OCI-LY7 (cell line): ENCODE results near the gene CAMK1. TPM values are rescaled to one million over a fixed set of nuclear protein-coding genes. Genes with fewer than 3 reads are reported as not detected.

Experiments used
- BruUV-seq: library from RNA; stranded (reverse); fragments of 400-500 nt; replicated peaks from 2 replicates; lab custom pipeline; 2021; lab: Mats Ljungman, UMichigan
- CTCF ChIA-PET: fragments of 300-600 bp; sonication (Branson Sonifier 250); formaldehyde crosslinking; loops from one replicate; lab custom pipeline; 2022; ENCODE audit warnings: antibody characterized with exemption; ENCODE audit not compliant: unreplicated experiment; lab: Charles Lee
- POLR2A ChIA-PET: fragments of 300-600 bp; sonication (Branson Sonifier 250); formaldehyde crosslinking; loops from one replicate; lab custom pipeline; 2022; ENCODE audit warnings: antibody characterized with exemption; lab: Charles Lee
- DNase-seq: peaks from one replicate; pipeline ENCODE4 v3.0.0-alpha.2; 2015; ENCODE audit warnings: low spot score
- H2AFZ ChIP-seq: fragments of 200-600 bp; sonication (generic), shearing (Covaris generic); 2 replicates; pipeline ENCODE4 v1.6.1; 2014; ENCODE audit warnings: mild to moderate bottlenecking, antibody characterized with exemption, low read length, moderate library complexity
- H3K27ac ChIP-seq: fragments of 200-600 bp; sonication (generic); 2 replicates; pipeline ENCODE4 v1.5.1; 2014; ENCODE audit warnings: mixed run types, low read depth, mild to moderate bottlenecking, moderate library complexity, low read length, inconsistent platforms; ENCODE audit not compliant: poor library complexity, severe bottlenecking
- H3K36me3 ChIP-seq: fragments of 200-600 bp; sonication (generic); 2 replicates; pipeline ENCODE4 v1.6.1; 2014; ENCODE audit warnings: mild to moderate bottlenecking, antibody characterized with exemption, low read length, moderate library complexity, mixed read lengths; ENCODE audit not compliant: insufficient read depth
- H3K4me1 ChIP-seq: fragments of 200-600 bp; sonication (generic); 2 replicates; pipeline ENCODE4 v1.5.1; 2014; ENCODE audit warnings: mild to moderate bottlenecking, low read length; ENCODE audit not compliant: insufficient read depth, poor library complexity, severe bottlenecking
- H3K4me2 ChIP-seq: fragments of 200-600 bp; sonication (generic); 2 replicates; pipeline ENCODE4 v1.6.1; 2014; ENCODE audit warnings: mild to moderate bottlenecking, low read length
- H3K4me3 ChIP-seq: fragments of 200-600 bp; sonication (generic); 2 replicates; pipeline ENCODE4 v1.5.1; 2014; ENCODE audit warnings: mild to moderate bottlenecking, low read depth, low read length; ENCODE audit not compliant: poor library complexity, severe bottlenecking
- H3K79me2 ChIP-seq: fragments of 200-600 bp; sonication (generic); 2 replicates; pipeline ENCODE4 v1.6.1; 2016; ENCODE audit warnings: low read depth, mild to moderate bottlenecking, low read length, moderate library complexity, mixed read lengths; ENCODE audit not compliant: insufficient read depth
- H3K9me2 ChIP-seq: fragments of 200-600 bp; sonication (generic); 2 replicates; pipeline ENCODE4 v1.6.1; 2016; ENCODE audit warnings: mild to moderate bottlenecking, low read length, mixed read lengths; ENCODE audit not compliant: insufficient read depth
- H3K9me3 ChIP-seq: fragments of 200-600 bp; sonication (generic); 2 replicates; pipeline ENCODE4 v1.6.1; 2014; ENCODE audit warnings: mild to moderate bottlenecking, mixed run types, low read length, mixed read lengths
- H4K20me1 ChIP-seq: fragments of 200-600 bp; sonication (generic); 2 replicates; pipeline ENCODE4 v1.6.1; 2014; ENCODE audit warnings: mild to moderate bottlenecking, antibody characterized with exemption, low read length, moderate library complexity, mixed read lengths; ENCODE audit not compliant: insufficient read depth
- EZH2phosphoT487 ChIP-seq: fragments of 200-600 bp; sonication (generic); IDR thresholded peaks from 2 replicates; pipeline ENCODE4 v1.6.1; 2018; ENCODE audit warnings: low read depth, borderline replicate concordance, mild to moderate bottlenecking, mixed run types, antibody characterized with exemption, low read length, moderate library complexity, mixed read lengths
- intact Hi-C: fragments of 100-400 bp; cut with micrococcal nuclease; formaldehyde crosslinking; loops from one replicate; pipeline ENCODE4 v1.10.0; 2022; ENCODE audit not compliant: unreplicated experiment
- total RNA-seq, 2 experiments: library from RNA; depleted of rRNA in 1 of 2; stranded (reverse); fragments of >200 nt in 1 of 2; shearing (Covaris generic) in 1 of 2; gene quantifications; 2 replicates each; pipeline ENCODE4 v1.2.3, GENCODE V29; 2014 to 2022
- TF ChIP-seq, protein P1 (sequence below): fragments of 200-600 bp; sonication (generic); conservative IDR thresholded peaks from 2 replicates; pipeline ENCODE4 v1.5.1; 2014; ENCODE audit warnings: mild to moderate bottlenecking, antibody characterized with exemption, low read length, moderate library complexity, mixed read lengths

CAMK1 gene
- total RNA-seq, 2 experiments from 2014 or later: not detected

DNA sequence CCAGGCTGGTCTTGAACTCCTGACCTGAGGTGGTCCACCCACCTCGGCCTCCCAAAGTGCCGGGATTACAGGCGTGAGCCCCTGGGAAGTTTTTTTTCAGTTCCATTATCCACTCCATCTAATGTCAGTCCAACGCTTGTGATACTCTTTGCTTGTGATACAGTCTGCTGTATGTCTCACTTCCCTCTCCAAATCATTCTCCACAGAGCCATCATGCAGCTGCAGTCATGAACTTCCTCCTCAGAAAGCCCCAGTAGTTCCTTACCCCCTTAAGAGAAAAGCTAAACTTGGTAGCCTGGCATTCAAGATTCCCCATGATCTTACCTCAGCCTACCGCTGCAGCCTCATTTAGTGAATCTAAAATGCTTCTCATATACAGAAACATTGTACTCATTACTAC is 25.5 kb upstream of the CAMK1 start:
- H3K27ac ChIP-seq: peak overlapping the region; percentile 72
- ChIA-PET CTCF (interaction anchor here (0.8 kb wide), 1 partner anchor 9 kb away, joined by 5 read pairs; no protein-coding TSS in a partner anchor), POLR2A (interaction anchor here (0.7 to 2.0 kb wide), 6 partner anchors 10 to 45 kb away, joined by 3 to 9 read pairs (median 6); partner anchors contain the start of gene OGG1)
- no peaks in the 10 kb centered on the region for H3K9me2 ChIP-seq
- H3K9me3 ChIP-seq: no peaks in the 10 kb centered on the region
- peaks cover 10% of the 10 kb centered on the region; the same call in 1 of the 2 replicates for H4K20me1 ChIP-seq
- H2AFZ ChIP-seq: no peak overlapping the region
- intact Hi-C loops: no loop called here
- peaks cover 46% of the 10 kb centered on the region for H3K4me1 ChIP-seq
- peak overlapping the region; percentile 96 for H3K4me3 ChIP-seq
- BruUV-seq: no TSS peak
- no peak for TF ChIP-seq EZH2phosphoT487
- TF ChIP-seq, protein P1, sequence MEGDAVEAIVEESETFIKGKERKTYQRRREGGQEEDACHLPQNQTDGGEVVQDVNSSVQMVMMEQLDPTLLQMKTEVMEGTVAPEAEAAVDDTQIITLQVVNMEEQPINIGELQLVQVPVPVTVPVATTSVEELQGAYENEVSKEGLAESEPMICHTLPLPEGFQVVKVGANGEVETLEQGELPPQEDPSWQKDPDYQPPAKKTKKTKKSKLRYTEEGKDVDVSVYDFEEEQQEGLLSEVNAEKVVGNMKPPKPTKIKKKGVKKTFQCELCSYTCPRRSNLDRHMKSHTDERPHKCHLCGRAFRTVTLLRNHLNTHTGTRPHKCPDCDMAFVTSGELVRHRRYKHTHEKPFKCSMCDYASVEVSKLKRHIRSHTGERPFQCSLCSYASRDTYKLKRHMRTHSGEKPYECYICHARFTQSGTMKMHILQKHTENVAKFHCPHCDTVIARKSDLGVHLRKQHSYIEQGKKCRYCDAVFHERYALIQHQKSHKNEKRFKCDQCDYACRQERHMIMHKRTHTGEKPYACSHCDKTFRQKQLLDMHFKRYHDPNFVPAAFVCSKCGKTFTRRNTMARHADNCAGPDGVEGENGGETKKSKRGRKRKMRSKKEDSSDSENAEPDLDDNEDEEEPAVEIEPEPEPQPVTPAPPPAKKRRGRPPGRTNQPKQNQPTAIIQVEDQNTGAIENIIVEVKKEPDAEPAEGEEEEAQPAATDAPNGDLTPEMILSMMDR: no peak
- H3K79me2 ChIP-seq: peaks cover 66% of the 10 kb centered on the region
- H3K4me2 ChIP-seq: peak overlapping the region; percentile 97
- H3K36me3 ChIP-seq: peaks cover 72% of the 10 kb centered on the region
- peak; percentile 68 for DNase-seq

DNA sequence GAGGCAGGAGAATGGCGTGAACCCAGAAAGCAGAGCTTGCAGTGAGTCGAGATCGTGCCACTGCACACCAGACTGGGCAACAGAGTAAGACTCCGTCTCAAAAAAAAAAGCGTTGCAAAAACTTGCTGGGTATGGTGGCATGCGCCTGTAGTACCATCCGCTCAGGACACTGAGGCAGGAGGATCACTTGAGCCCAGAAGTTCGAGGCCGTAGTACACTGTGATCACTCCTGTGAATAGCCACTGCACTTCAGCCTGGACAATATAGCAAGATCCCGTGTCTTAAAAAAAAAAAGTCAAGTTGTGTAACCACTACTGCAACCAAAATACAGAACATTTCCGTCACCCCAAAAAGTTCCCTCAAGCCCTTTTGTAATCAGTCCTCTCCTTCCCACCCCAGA is 24.7 kb upstream of the CAMK1 start:
- intact Hi-C loops: loop anchor here (5.0 kb wide), 1 partner anchor 138 kb away; the partner anchor contains the start of gene CRELD1

More for the DNA sequence above, 24.7 kb upstream of the CAMK1 start:
- Histone ChIP-seq H3K36me3 (peaks cover 72% of the 10 kb centered on the region), H2AFZ (no peak overlapping the region), H3K4me2 (peak overlapping the region; percentile 97), H4K20me1 (peaks cover 10% of the 10 kb centered on the region; the same call in 1 of the 2 replicates), H3K4me1 (peaks cover 47% of the 10 kb centered on the region), H3K79me2 (peaks cover 66% of the 10 kb centered on the region), H3K9me2 (no peaks in the 10 kb centered on the region), H3K9me3 (no peaks in the 10 kb centered on the region), H3K27ac (peak overlapping the region; percentile 72), H3K4me3 (peak overlapping the region; percentile 96)
- CTCF ChIA-PET: no interaction called here
- BruUV-seq: no TSS peak
- TF ChIP-seq, protein P1: no peak
- no peak for TF ChIP-seq EZH2phosphoT487
- DNase-seq: no peak
- POLR2A ChIA-PET: interaction anchor here (1.7 to 2.4 kb wide), 2 partner anchors 41 to 43 kb away, joined by 7 to 17 read pairs; no protein-coding TSS in a partner anchor
